ENCODE measurements around the gene CAPN5.

CAPN5 gene

GRCh38 chr11:77080643-77081210 lies 14.0 kb downstream of the CAPN5 start:
- DNase-seq (ENCODE audit: low read depth in 1 of 2, low spot score in 1 of 2) = no peak
- Histone ChIP-seq H3K4me3 (replicated peaks; ENCODE audit: insufficient read depth, low read length) (no peak overlapping the region), H3K27ac (replicated peaks) (no peak overlapping the region), H3K27me3 (ENCODE audit: insufficient read depth, poor library complexity, severe bottlenecking) (no peaks in the 10 kb centered on the region)
- TF ChIP-seq POLR2AphosphoS5 (IDR thresholded peaks at IDR 0.05; ENCODE audit: low read depth) (no peak), CTCF (IDR thresholded peaks at IDR 0.05; ENCODE audit: insufficient read depth, low read length) (no peak), GABPA (IDR thresholded peaks at IDR 0.05; ENCODE audit: low read depth) (no peak), REST (IDR thresholded peaks at IDR 0.05; ENCODE audit: insufficient replicate concordance, low read depth) (no peak), SPI1 (IDR thresholded peaks at IDR 0.05; ENCODE audit: borderline replicate concordance, low read depth) (no peak)

GRCh38 chr11:77081381-77081851 lies 14.6 kb downstream of the CAPN5 start:
- no peak for TF ChIP-seq SPI1 (IDR thresholded peaks at IDR 0.05; ENCODE audit: borderline replicate concordance, low read depth)
- TF ChIP-seq POLR2AphosphoS5 (IDR thresholded peaks at IDR 0.05; ENCODE audit: low read depth) = no peak
- TF ChIP-seq GABPA (IDR thresholded peaks at IDR 0.05; ENCODE audit: low read depth) = no peak
- TF ChIP-seq CTCF (IDR thresholded peaks at IDR 0.05; ENCODE audit: insufficient read depth, low read length) = no peak
- TF ChIP-seq REST (IDR thresholded peaks at IDR 0.05; ENCODE audit: insufficient replicate concordance, low read depth) = no peak
- DNase-seq (ENCODE audit: low read depth in 1 of 2, low spot score in 1 of 2) = no peak
- Histone ChIP-seq H3K27me3 (ENCODE audit: insufficient read depth, poor library complexity, severe bottlenecking) (no peaks in the 10 kb centered on the region), H3K4me3 (replicated peaks; ENCODE audit: insufficient read depth, low read length) (no peak overlapping the region), H3K27ac (replicated peaks) (no peak overlapping the region)

- no peak for DNase-seq (ENCODE audit: low read depth in 1 of 2, low spot score in 1 of 2)
- Histone ChIP-seq H3K27ac (replicated peaks) (no peak overlapping the region), H3K27me3 (ENCODE audit: insufficient read depth, poor library complexity, severe bottlenecking) (no peaks in the 10 kb centered on the region), H3K4me3 (replicated peaks; ENCODE audit: insufficient read depth, low read length) (no peak overlapping the region)
- TF ChIP-seq SPI1 (IDR thresholded peaks at IDR 0.05; ENCODE audit: borderline replicate concordance, low read depth) (no peak), GABPA (IDR thresholded peaks at IDR 0.05; ENCODE audit: low read depth) (no peak)
Observed at GRCh38 chr11:77081976-77082836, 15.4 kb downstream of the CAPN5 start.

- no peaks in the 10 kb centered on the region for H3K27me3 ChIP-seq (ENCODE audit: insufficient read depth, poor library complexity, severe bottlenecking)
- H3K4me3 ChIP-seq (replicated peaks; ENCODE audit: insufficient read depth, low read length) = no peak overlapping the region
- TF ChIP-seq GABPA (IDR thresholded peaks at IDR 0.05; ENCODE audit: low read depth) (no peak), CTCF (IDR thresholded peaks at IDR 0.05; ENCODE audit: insufficient read depth, low read length) (no peak), SPI1 (IDR thresholded peaks at IDR 0.05; ENCODE audit: borderline replicate concordance, low read depth) (no peak), REST (IDR thresholded peaks at IDR 0.05; ENCODE audit: insufficient replicate concordance, low read depth) (no peak), POLR2AphosphoS5 (IDR thresholded peaks at IDR 0.05; ENCODE audit: low read depth) (no peak)
- DNase-seq (ENCODE audit: low read depth in 1 of 2, low spot score in 1 of 2) = no peak
- no peak overlapping the region for H3K27ac ChIP-seq (replicated peaks)
Observed at GRCh38 chr11:77082838-77083565, 16.2 kb downstream of the CAPN5 start.

All from HL-60 (cell line).